GM21515 (cell line): ENCODE measurements around the gene ITPR2.
"Not testable (repeated sequence)": the region's sequence is repeated elsewhere in the genome, so short reads cannot be mapped to it uniquely, and the experiment has no call there.

Experiments
- ATAC-seq: cut with Tn5 transposase; IDR thresholded peaks from one replicate; pipeline ENCODE4 v1.9.1; 2021; ENCODE audit not compliant: unreplicated experiment

ITPR2 gene

GRCh38 chr12:26767116-26767515, 65.9 kb downstream of the ITPR2 start:
- ATAC-seq, result no peak

DNA sequence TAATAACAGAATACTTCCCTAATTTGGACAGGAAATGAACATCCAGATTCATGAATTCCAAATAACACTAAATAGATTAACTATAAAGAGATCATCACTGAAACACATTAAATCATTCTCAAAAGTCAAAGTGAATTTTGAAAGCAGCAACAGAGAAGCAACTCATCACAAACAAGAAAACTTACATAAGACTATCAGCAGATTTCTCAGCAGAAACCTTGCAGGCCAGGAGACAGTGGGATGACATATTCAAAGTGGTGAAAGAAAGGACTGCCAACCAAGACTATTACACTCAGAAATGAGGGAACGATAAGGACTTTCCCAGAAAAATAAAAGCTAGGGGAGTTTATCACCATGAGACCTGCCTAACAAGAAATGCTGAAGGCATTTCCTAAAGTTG, 70.8 kb downstream of the ITPR2 start:
- ATAC-seq, result no peak

- no peak for ATAC-seq
Measured at GRCh38 chr12:26761775-26762174, 71.2 kb downstream of the ITPR2 start.

- no peak for ATAC-seq
Measured at GRCh38 chr12:26760657-26761293, 72.2 kb downstream of the ITPR2 start.

GRCh38 chr12:26755362-26755761, 77.6 kb downstream of the ITPR2 start:
- not testable (repeated sequence) for ATAC-seq

GRCh38 chr12:26754148-26754547, 78.8 kb downstream of the ITPR2 start:
- no peak for ATAC-seq

DNA sequence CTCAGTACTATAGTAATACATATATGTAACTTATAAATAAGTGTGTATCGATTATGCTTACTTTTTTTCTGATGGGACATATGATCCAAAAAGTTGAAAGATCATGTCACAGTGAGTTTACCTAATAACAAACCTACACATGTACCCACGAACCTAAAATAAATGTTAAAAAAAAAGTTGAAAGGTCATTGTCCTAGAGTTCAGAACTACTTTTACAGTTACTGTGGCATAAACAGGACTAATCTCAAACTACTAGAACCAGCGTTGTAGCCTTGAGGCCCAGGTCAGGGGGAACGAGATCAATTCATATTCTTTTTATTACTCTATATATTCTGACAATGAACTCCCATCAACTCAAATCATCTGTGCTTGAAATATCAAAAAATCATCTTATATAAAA, 81.8 kb downstream of the ITPR2 start:
- no peak for ATAC-seq

- ATAC-seq, result peak; percentile 39
Measured at GRCh38 chr12:26750531-26751175, 82.3 kb downstream of the ITPR2 start.

- ATAC-seq, result peak; percentile 76
Measured at GRCh38 chr12:26749781-26750180, 83.2 kb downstream of the ITPR2 start.

DNA sequence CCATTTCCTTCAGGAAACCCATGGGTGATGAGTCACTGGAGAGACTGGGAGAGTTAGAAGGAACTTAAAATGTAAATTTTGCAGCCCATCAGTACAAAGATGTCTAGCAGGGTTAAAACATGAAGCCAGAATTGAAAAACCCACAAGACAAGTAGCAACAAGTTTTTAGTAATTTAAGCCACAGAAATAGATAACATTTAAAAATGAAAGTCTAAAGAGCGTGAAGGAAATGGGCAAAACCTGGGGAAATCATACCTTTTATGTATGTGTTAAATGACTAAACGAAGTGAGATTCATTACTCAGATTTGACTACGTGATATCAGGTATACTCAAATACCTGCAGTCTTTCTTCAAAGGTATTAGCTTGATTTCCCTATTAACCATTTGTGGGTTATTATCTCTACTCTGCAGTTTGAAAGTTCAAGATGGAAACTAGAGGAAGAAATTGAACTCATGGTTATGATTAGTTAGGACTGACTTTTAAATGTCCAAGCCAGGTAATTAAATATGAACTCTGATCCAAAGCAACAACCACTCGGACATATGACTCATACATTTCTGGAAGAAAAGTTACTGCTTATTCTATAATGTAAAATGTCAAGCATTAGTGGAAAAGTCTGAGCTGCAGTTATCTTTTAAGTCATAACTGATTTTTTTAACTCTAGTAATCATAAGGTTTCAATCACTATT, 84.1 kb downstream of the ITPR2 start:
- peak; percentile 43 for ATAC-seq

GRCh38 chr12:26748412-26748740, 84.6 kb downstream of the ITPR2 start:
- ATAC-seq, result peak; percentile 13

GRCh38 chr12:26746121-26746714, 86.8 kb downstream of the ITPR2 start:
- no peak for ATAC-seq

- no peak for ATAC-seq
Measured at GRCh38 chr12:26744697-26745440, 88.1 kb downstream of the ITPR2 start.

GRCh38 chr12:26744042-26744626, 88.9 kb downstream of the ITPR2 start:
- ATAC-seq, result no peak

DNA sequence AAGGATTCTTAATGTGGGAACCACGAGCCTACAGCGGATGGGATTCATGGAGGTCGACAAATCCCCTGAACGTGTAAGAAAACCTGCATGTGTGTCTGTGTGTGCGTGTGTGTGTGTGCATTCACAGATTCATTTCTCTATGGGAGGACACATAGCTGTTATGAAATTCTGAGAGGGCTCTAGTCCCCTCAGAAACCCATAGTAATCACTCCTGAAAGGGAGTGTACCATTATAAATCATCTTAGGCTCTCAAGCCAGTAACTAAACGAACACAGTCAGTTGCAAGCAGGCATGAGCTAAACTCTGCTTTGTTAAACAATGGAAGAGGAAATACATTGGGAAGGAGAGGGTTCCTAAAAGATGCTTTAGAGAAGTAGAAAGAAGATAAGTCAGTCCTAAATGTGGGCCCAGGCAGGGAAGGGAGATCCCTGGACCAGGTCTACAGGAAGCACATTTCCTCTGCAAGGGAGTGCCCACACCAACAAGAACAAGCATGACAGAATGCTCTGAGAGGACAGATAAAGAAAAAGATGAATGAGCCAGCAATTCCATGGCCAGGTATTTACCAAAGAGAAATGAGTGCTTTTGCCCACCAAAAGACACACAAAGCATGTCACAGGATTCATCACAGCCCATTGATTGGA, 91.3 kb downstream of the ITPR2 start:
- no peak for ATAC-seq

GRCh38 chr12:26740991-26741390, 92.0 kb downstream of the ITPR2 start:
- no peak for ATAC-seq

GRCh38 chr12:26740348-26740747, 92.6 kb downstream of the ITPR2 start:
- no peak for ATAC-seq

DNA sequence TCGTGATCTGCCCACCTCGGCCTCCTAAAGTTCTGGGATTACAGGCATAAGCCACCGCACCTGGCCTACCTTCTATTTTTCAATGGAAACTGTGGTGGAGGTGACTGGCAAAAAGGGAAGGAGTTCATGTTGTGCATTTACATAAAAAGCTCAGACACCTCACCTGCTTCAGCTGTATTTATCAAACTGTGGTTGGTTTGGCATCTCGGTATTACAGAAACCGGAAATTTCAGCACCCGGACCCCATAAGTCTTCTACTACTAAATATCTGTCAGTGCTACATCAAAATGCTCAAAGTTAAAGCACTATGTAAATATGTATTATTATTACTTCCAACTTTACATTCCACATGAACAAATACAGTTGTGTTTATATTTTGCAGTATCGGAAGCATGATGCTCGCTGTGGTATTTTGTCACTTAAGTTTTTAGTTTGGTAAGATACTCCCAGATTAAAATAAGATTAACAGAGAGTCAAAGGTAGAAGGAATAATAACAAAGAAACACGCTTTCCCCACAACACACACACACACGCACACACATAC, 95.4 kb downstream of the ITPR2 start:
- no peak for ATAC-seq

- no peak for ATAC-seq
Measured at GRCh38 chr12:26736563-26737486, 96.2 kb downstream of the ITPR2 start.
